ENCODE results near the gene ADARB2.

DNA sequence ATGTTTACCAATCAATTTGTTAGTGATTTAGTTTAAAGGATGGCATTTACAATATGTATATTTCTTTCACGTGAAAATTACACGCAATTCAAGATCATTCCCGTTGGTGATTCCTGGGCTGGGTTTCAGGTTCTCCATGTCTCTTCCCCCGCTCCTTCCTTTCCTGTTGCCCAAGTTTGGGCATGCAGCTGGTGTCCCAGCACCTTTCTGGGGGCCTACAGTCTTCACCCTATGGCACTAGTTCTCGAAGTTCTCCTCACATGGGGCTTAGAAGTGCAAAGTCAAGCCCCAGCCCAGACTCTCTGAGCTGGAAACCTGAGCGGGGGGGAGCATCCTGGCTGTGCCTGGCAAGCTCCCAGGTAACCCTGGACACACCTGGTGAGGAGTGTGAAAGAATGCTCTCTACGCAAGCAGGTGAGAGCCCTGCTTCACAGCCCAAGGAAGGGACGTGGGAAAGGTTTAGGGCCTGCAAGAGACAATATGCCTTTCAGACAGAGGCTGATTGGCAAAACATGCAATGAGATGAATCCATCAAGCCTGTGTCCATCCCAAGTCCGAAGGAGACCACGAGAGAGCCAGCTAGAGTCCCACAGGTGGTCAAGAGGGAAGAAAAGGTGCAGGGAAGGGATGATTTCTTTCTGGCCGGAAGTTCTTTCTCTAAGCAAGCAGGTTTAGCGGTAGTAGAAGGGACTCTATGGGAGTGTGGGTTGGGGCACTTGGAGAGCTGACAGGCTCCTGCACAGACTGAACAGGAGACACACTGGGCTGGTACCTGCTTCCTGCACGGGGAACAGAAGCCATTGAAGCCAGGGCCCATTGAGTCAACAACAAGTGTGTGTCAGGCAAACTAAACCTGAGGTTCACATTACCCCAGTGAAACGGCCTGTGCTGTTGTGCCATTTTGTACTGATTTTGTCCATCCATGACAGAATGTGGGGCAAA is 131.1 kb downstream of the ADARB2 start:
- TF ChIP-seq, protein P1, sequence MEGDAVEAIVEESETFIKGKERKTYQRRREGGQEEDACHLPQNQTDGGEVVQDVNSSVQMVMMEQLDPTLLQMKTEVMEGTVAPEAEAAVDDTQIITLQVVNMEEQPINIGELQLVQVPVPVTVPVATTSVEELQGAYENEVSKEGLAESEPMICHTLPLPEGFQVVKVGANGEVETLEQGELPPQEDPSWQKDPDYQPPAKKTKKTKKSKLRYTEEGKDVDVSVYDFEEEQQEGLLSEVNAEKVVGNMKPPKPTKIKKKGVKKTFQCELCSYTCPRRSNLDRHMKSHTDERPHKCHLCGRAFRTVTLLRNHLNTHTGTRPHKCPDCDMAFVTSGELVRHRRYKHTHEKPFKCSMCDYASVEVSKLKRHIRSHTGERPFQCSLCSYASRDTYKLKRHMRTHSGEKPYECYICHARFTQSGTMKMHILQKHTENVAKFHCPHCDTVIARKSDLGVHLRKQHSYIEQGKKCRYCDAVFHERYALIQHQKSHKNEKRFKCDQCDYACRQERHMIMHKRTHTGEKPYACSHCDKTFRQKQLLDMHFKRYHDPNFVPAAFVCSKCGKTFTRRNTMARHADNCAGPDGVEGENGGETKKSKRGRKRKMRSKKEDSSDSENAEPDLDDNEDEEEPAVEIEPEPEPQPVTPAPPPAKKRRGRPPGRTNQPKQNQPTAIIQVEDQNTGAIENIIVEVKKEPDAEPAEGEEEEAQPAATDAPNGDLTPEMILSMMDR (conservative IDR thresholded peaks at IDR 0.05 in 1 of 2, IDR thresholded peaks at IDR 0.05 in 1 of 2; ENCODE audit: low read depth in 1 of 2, low read length in 2 of 2) = no peak
- TF ChIP-seq EZH2 (IDR thresholded peaks at IDR 0.05; ENCODE audit: low read length, missing control alignments) = no peak
